ENCODE results near the gene GALNT17.

GRCh38 chr7:71332207-71332606, 200.3 kb downstream of the GALNT17 start:
- TF ChIP-seq CTCF (conservative IDR thresholded peaks at IDR 0.05) (no peak), EZH2 (IDR thresholded peaks at IDR 0.05; ENCODE audit: low read depth) (no peak)
